DND-41 (cell line): ENCODE data around the gene HOXA5.

Source experiments
- EZH2 ChIP-seq: IDR thresholded peaks from 3 replicates; pipeline ENCODE4 v1.6.1; 2012; ENCODE audit warnings: borderline replicate concordance, low read depth, mild to moderate bottlenecking, moderate library complexity, low read length, inconsistent platforms; ENCODE audit not compliant: severe bottlenecking
- TF ChIP-seq, protein P1 (sequence below): IDR thresholded peaks from 2 replicates; pipeline ENCODE4 v1.5.1; 2012; ENCODE audit warnings: borderline replicate concordance, low read length, moderate library complexity, mild to moderate bottlenecking; ENCODE audit not compliant: poor library complexity, severe bottlenecking; ENCODE audit errors: extremely low read depth

- TF ChIP-seq, protein P1, sequence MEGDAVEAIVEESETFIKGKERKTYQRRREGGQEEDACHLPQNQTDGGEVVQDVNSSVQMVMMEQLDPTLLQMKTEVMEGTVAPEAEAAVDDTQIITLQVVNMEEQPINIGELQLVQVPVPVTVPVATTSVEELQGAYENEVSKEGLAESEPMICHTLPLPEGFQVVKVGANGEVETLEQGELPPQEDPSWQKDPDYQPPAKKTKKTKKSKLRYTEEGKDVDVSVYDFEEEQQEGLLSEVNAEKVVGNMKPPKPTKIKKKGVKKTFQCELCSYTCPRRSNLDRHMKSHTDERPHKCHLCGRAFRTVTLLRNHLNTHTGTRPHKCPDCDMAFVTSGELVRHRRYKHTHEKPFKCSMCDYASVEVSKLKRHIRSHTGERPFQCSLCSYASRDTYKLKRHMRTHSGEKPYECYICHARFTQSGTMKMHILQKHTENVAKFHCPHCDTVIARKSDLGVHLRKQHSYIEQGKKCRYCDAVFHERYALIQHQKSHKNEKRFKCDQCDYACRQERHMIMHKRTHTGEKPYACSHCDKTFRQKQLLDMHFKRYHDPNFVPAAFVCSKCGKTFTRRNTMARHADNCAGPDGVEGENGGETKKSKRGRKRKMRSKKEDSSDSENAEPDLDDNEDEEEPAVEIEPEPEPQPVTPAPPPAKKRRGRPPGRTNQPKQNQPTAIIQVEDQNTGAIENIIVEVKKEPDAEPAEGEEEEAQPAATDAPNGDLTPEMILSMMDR = no peak
- no peak for TF ChIP-seq EZH2
These were observed 12.7 kb downstream of the HOXA5 start, which contains the start of gene HOXA4 for GRCh38 chr7:27130540-27131389.
